LNCAP (cell line): Measurements from ENCODE around the gene TLE1.

Experiments used
- TF ChIP-seq, protein P1 (sequence below): fragments of 450-650 bp; IDR thresholded peaks from 2 replicates; pipeline ENCODE4 v1.5.1; 2017; ENCODE audit warnings: mild to moderate bottlenecking

Gene TLE1

DNA sequence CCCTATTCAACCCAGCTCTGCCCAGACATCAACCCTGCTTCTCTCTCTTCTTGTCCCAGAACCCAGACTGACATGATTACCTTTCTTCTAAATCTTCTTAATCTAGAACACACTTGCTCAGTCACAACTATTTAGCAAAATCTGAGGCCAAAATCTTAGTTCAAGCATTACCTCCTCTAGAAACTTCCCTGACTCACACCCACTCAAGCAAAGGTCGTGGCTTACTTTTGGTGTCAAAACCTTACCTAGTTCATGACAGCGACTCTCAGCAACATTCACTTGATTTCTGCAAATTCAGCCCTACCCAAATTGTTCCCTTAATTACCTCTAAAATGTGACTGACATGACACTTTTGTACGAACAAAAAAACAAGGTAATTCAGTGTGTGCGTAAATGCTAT, 130.2 kb downstream of the TLE1 start:
- TF ChIP-seq, protein P1, sequence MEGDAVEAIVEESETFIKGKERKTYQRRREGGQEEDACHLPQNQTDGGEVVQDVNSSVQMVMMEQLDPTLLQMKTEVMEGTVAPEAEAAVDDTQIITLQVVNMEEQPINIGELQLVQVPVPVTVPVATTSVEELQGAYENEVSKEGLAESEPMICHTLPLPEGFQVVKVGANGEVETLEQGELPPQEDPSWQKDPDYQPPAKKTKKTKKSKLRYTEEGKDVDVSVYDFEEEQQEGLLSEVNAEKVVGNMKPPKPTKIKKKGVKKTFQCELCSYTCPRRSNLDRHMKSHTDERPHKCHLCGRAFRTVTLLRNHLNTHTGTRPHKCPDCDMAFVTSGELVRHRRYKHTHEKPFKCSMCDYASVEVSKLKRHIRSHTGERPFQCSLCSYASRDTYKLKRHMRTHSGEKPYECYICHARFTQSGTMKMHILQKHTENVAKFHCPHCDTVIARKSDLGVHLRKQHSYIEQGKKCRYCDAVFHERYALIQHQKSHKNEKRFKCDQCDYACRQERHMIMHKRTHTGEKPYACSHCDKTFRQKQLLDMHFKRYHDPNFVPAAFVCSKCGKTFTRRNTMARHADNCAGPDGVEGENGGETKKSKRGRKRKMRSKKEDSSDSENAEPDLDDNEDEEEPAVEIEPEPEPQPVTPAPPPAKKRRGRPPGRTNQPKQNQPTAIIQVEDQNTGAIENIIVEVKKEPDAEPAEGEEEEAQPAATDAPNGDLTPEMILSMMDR, result no peak

- TF ChIP-seq, protein P1, result no peak
Observed at GRCh38 chr9:81558091-81558830, 131.1 kb downstream of the TLE1 start.

GRCh38 chr9:81557452-81558090, 131.8 kb downstream of the TLE1 start:
- TF ChIP-seq, protein P1, result no peak

DNA sequence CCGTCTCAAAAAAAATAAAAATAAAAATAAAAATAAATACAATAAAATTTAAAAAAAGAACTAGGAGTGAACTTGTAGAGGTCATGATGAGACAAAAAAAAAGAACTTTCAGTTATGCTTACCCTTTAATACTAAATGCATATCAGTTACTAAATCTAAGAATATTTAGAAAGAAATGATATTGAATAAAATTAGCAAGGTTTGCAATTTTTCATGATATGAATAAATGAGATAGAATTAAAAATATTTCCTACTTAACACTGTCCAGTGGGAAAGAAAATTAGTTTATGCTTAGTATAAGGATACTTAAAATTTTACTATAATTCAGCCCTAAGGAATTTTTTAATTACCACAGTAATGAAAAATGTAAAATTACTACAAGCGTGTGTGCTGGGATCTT, 132.4 kb downstream of the TLE1 start:
- TF ChIP-seq, protein P1, result no peak

- TF ChIP-seq, protein P1, result no peak
Observed at GRCh38 chr9:81552581-81552991, 136.8 kb downstream of the TLE1 start.

DNA sequence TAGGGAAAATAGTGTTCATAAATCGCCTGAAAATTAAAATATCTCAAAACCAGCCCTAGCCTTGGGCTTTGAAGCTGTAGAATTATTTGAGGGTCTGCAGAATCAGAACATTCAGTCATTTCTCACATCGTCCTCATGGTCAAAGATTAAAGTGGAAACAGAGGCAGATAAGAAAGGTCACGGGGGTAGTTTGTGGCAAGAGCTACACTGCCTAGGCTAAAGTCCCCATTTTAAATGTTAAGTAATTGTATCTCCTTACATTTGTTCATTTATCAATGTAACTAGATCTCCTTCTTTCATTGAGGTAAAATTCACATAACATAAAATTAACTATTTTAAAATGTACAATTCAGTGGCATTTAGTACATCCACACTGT, 139.2 kb downstream of the TLE1 start:
- TF ChIP-seq, protein P1, result no peak

- TF ChIP-seq, protein P1, result no peak
Observed at GRCh38 chr9:81549500-81550206, 139.7 kb downstream of the TLE1 start.
